Measurements from ENCODE around the gene FHL2. TPM values are rescaled to one million over a fixed set of nuclear protein-coding genes. Genes with fewer than 3 reads are reported as not detected.
"Not testable (repeated sequence)": the region's sequence is repeated elsewhere in the genome, so short reads cannot be mapped to it uniquely, and the experiment has no call there.

FHL2 gene
- total RNA-seq, 3 donors from 2014 or later: 2.6 to 3.5 (median 2.7) TPM

GRCh38 chr2:105431367-105432043 is 32.7 kb upstream of the FHL2 start:
- ATAC-seq (no peak), DNase-seq (no peak)
- peaks cover 10% of the 10 kb centered on the region for H3K27me3 Mint-ChIP-seq (ENCODE audit: low read depth)
- H3K4me3 Mint-ChIP-seq: no peak overlapping the region
- H3K9me3 Mint-ChIP-seq: no peaks in the 10 kb centered on the region
- H3K36me3 Mint-ChIP-seq (ENCODE audit: insufficient read depth): no peaks in the 10 kb centered on the region
- peaks cover 13% of the 10 kb centered on the region for H3K4me1 Mint-ChIP-seq (ENCODE audit: low read depth)

- H3K4me3 Mint-ChIP-seq: no peak overlapping the region
- H3K4me1 Mint-ChIP-seq (ENCODE audit: low read depth): peaks cover 20% of the 10 kb centered on the region
- no peaks in the 10 kb centered on the region for H3K36me3 Mint-ChIP-seq (ENCODE audit: insufficient read depth)
- no peak for DNase-seq
- peaks cover 8% of the 10 kb centered on the region for H3K27me3 Mint-ChIP-seq (ENCODE audit: low read depth)
- H3K9me3 Mint-ChIP-seq: no peaks in the 10 kb centered on the region
- ATAC-seq: no peak
Measured at GRCh38 chr2:105428387-105429018, 29.7 kb upstream of the FHL2 start.

- Mint-ChIP-seq H3K27me3 (ENCODE audit: low read depth) (peaks cover 9% of the 10 kb centered on the region), H3K4me3 (no peak overlapping the region), H3K9me3 (no peaks in the 10 kb centered on the region), H3K36me3 (ENCODE audit: insufficient read depth) (no peaks in the 10 kb centered on the region), H3K4me1 (ENCODE audit: low read depth) (peaks cover 20% of the 10 kb centered on the region)
- ATAC-seq (no peak), DNase-seq (no peak)
Measured at GRCh38 chr2:105427485-105427884, 28.6 kb upstream of the FHL2 start.

GRCh38 chr2:105426626-105427292 is 27.9 kb upstream of the FHL2 start:
- Mint-ChIP-seq H3K9me3 (no peaks in the 10 kb centered on the region), H3K4me1 (ENCODE audit: low read depth) (peaks cover 20% of the 10 kb centered on the region), H3K4me3 (peak overlapping the region; percentile 20), H3K27me3 (ENCODE audit: low read depth) (peaks cover 9% of the 10 kb centered on the region), H3K36me3 (ENCODE audit: insufficient read depth) (no peaks in the 10 kb centered on the region)
- no peak for DNase-seq
- ATAC-seq: peak; percentile 59 to 67

- Mint-ChIP-seq H3K9me3 (no peaks in the 10 kb centered on the region), H3K27me3 (ENCODE audit: low read depth) (peaks cover 8% of the 10 kb centered on the region), H3K36me3 (ENCODE audit: insufficient read depth) (no peaks in the 10 kb centered on the region), H3K4me1 (ENCODE audit: low read depth) (peaks cover 20% of the 10 kb centered on the region), H3K4me3 (peak overlapping the region; percentile 2)
- DNase-seq (no peak), ATAC-seq (peak; percentile 14 to 23)
Measured at GRCh38 chr2:105425936-105426625, 27.2 kb upstream of the FHL2 start.

GRCh38 chr2:105424836-105425235 is 26.0 kb upstream of the FHL2 start:
- not testable (repeated sequence) for H3K4me3 Mint-ChIP-seq; DNase-seq; H3K36me3 Mint-ChIP-seq (ENCODE audit: insufficient read depth); H3K9me3 Mint-ChIP-seq; ATAC-seq; H3K27me3 Mint-ChIP-seq (ENCODE audit: low read depth)
- H3K4me1 Mint-ChIP-seq (ENCODE audit: low read depth): peaks cover 20% of the 10 kb centered on the region

- no peak overlapping the region for H3K4me3 Mint-ChIP-seq
- peaks cover 8% of the 10 kb centered on the region for H3K9me3 Mint-ChIP-seq
- DNase-seq: no peak
- ATAC-seq: no peak
- H3K36me3 Mint-ChIP-seq (ENCODE audit: insufficient read depth): no peaks in the 10 kb centered on the region
- H3K4me1 Mint-ChIP-seq (ENCODE audit: low read depth): peaks cover 20% of the 10 kb centered on the region
- H3K27me3 Mint-ChIP-seq (ENCODE audit: low read depth): peaks cover 12% of the 10 kb centered on the region
Measured at GRCh38 chr2:105422801-105423200, 23.9 kb upstream of the FHL2 start.

GRCh38 chr2:105421053-105421452 is 22.2 kb upstream of the FHL2 start:
- H3K36me3 Mint-ChIP-seq (ENCODE audit: insufficient read depth): no peaks in the 10 kb centered on the region
- H3K27me3 Mint-ChIP-seq (ENCODE audit: low read depth): peaks cover 13% of the 10 kb centered on the region
- no peak for ATAC-seq
- H3K9me3 Mint-ChIP-seq: peaks cover 8% of the 10 kb centered on the region
- DNase-seq: no peak
- H3K4me1 Mint-ChIP-seq (ENCODE audit: low read depth): peaks cover 6% of the 10 kb centered on the region
- no peak overlapping the region for H3K4me3 Mint-ChIP-seq

GRCh38 chr2:105418522-105418921 is 19.7 kb upstream of the FHL2 start:
- peaks cover 3% of the 10 kb centered on the region for H3K4me1 Mint-ChIP-seq (ENCODE audit: low read depth)
- H3K4me3 Mint-ChIP-seq: no peak overlapping the region
- no peaks in the 10 kb centered on the region for H3K36me3 Mint-ChIP-seq (ENCODE audit: insufficient read depth)
- no peak for ATAC-seq
- DNase-seq: no peak
- peaks cover 22% of the 10 kb centered on the region for H3K27me3 Mint-ChIP-seq (ENCODE audit: low read depth)
- peaks cover 8% of the 10 kb centered on the region for H3K9me3 Mint-ChIP-seq

- ATAC-seq: peak; percentile 48 to 72
- Mint-ChIP-seq H3K4me1 (ENCODE audit: low read depth) (peaks cover 5% of the 10 kb centered on the region), H3K9me3 (peaks cover 8% of the 10 kb centered on the region), H3K4me3 (no peak overlapping the region), H3K36me3 (ENCODE audit: insufficient read depth) (no peaks in the 10 kb centered on the region), H3K27me3 (ENCODE audit: low read depth) (peaks cover 24% of the 10 kb centered on the region)
- no peak for DNase-seq
Measured at GRCh38 chr2:105417857-105418436, 19.1 kb upstream of the FHL2 start.

GRCh38 chr2:105416156-105416555 is 17.3 kb upstream of the FHL2 start:
- H3K4me1 Mint-ChIP-seq (ENCODE audit: low read depth): peaks cover 9% of the 10 kb centered on the region
- no peak for ATAC-seq
- H3K27me3 Mint-ChIP-seq (ENCODE audit: low read depth): peaks cover 33% of the 10 kb centered on the region

GRCh38 chr2:105415007-105415406 is 16.2 kb upstream of the FHL2 start:
- Mint-ChIP-seq H3K36me3 (ENCODE audit: insufficient read depth) (no peaks in the 10 kb centered on the region), H3K4me3 (no peak overlapping the region), H3K9me3 (peaks cover 4% of the 10 kb centered on the region), H3K27me3 (ENCODE audit: low read depth) (peaks cover 31% of the 10 kb centered on the region), H3K4me1 (ENCODE audit: low read depth) (peaks cover 9% of the 10 kb centered on the region)
- no peak for ATAC-seq
- no peak for DNase-seq

More at GRCh38 chr2:105416156-105416555, 17.3 kb upstream of the FHL2 start:
- Mint-ChIP-seq H3K4me3 (no peak overlapping the region), H3K36me3 (ENCODE audit: insufficient read depth) (no peaks in the 10 kb centered on the region), H3K9me3 (peaks cover 8% of the 10 kb centered on the region)
- no peak for DNase-seq

GRCh38 chr2:105413206-105413605 is 14.4 kb upstream of the FHL2 start:
- Mint-ChIP-seq H3K9me3 (no peaks in the 10 kb centered on the region), H3K4me1 (ENCODE audit: low read depth) (peaks cover 9% of the 10 kb centered on the region), H3K27me3 (ENCODE audit: low read depth) (peaks cover 34% of the 10 kb centered on the region), H3K4me3 (no peak overlapping the region), H3K36me3 (ENCODE audit: insufficient read depth) (no peaks in the 10 kb centered on the region)
- DNase-seq: no peak
- no peak for ATAC-seq

- Mint-ChIP-seq H3K9me3 (no peaks in the 10 kb centered on the region), H3K4me3 (no peak overlapping the region), H3K4me1 (ENCODE audit: low read depth) (peaks cover 9% of the 10 kb centered on the region), H3K36me3 (ENCODE audit: insufficient read depth) (no peaks in the 10 kb centered on the region), H3K27me3 (ENCODE audit: low read depth) (peaks cover 32% of the 10 kb centered on the region)
- no peak for DNase-seq
- ATAC-seq: no peak
Measured at GRCh38 chr2:105412584-105412983, 13.7 kb upstream of the FHL2 start.
